WTC11 (cell line): ENCODE measurements around the gene GABBR2. TPM values are rescaled to one million over a fixed set of nuclear protein-coding genes. Genes with fewer than 3 reads are reported as not detected.

Experiments used
- ATAC-seq: fragments of 200-7000 bp; cut with Tn5 transposase; 2 replicates; pipeline ENCODE4 v1.10.0; 2021; ENCODE audit warnings: mild to moderate bottlenecking, moderate library complexity
- CTCF ChIA-PET: fragments of 300-600 bp; sonication (Branson Sonifier 250); formaldehyde crosslinking; loops from one replicate; lab custom pipeline; 2021; ENCODE audit warnings: antibody characterized with exemption; lab: Charles Lee
- POLR2A ChIA-PET: fragments of 350-600 bp; sonication (Branson Sonifier 250); formaldehyde crosslinking; loops from one replicate; lab custom pipeline; 2021; ENCODE audit warnings: antibody characterized with exemption; lab: Charles Lee
- DNase-seq: peaks from one replicate; pipeline ENCODE4 v3.0.0; 2021; ENCODE audit warnings: low spot score
- H3K27ac Mint-ChIP-seq: 2 replicates; pipeline ENCODE4 v1.8.0; 2021; ENCODE audit warnings: mixed read lengths
- H3K27me3 Mint-ChIP-seq: 2 replicates; pipeline ENCODE4 v1.8.0; 2021; ENCODE audit warnings: low read depth, mild to moderate bottlenecking, moderate library complexity, mixed read lengths
- H3K36me3 Mint-ChIP-seq: 2 replicates; pipeline ENCODE4 v1.8.0; 2021; ENCODE audit warnings: mixed read lengths
- H3K4me1 Mint-ChIP-seq: 2 replicates; pipeline ENCODE4 v1.8.0; 2022; ENCODE audit warnings: mixed read lengths
- H3K4me3 Mint-ChIP-seq: 2 replicates; pipeline ENCODE4 v1.8.0; 2021; ENCODE audit warnings: mild to moderate bottlenecking, moderate library complexity, mixed read lengths
- H3K9me3 Mint-ChIP-seq: 2 replicates; pipeline ENCODE4 v1.8.0; 2021; ENCODE audit warnings: mixed read lengths
- CREB1 ChIP-seq: sonication (generic); formaldehyde crosslinking; IDR thresholded peaks from 2 replicates; pipeline ENCODE4 v1.8.0; 2023; ENCODE audit warnings: mild to moderate bottlenecking, missing genetic modification reagents
- ERG ChIP-seq: fragments of 250-450 bp; sonication (Bioruptor Pico); IDR thresholded peaks from 2 replicates; pipeline ENCODE4 v1.8.0; 2021; ENCODE audit warnings: mild to moderate bottlenecking
- ETV6 ChIP-seq: sonication (generic); formaldehyde crosslinking; IDR thresholded peaks from 2 replicates; pipeline ENCODE4 v1.8.1; 2022; ENCODE audit warnings: mild to moderate bottlenecking, missing genetic modification reagents
- FOXJ3 ChIP-seq: sonication (generic); formaldehyde crosslinking; IDR thresholded peaks from 2 replicates; pipeline ENCODE4 v1.9.0; 2021; ENCODE audit warnings: missing genetic modification reagents, mild to moderate bottlenecking, borderline replicate concordance
- GRHL2 ChIP-seq: fragments of 250-450 bp; sonication (Bioruptor Pico); IDR thresholded peaks from 2 replicates; pipeline ENCODE4 v1.8.0; 2022; ENCODE audit warnings: mild to moderate bottlenecking, moderate library complexity; ENCODE audit not compliant: insufficient replicate concordance, severe bottlenecking
- JUN ChIP-seq: sonication (generic); formaldehyde crosslinking; IDR thresholded peaks from 2 replicates; pipeline ENCODE4 v1.8.0; 2023; ENCODE audit warnings: mild to moderate bottlenecking, missing genetic modification reagents
- PREB ChIP-seq: sonication (generic); formaldehyde crosslinking; IDR thresholded peaks from 2 replicates; pipeline ENCODE4 v1.8.1; 2022; ENCODE audit warnings: mild to moderate bottlenecking, missing genetic modification reagents, moderate library complexity, borderline replicate concordance
- RELA ChIP-seq: sonication (generic); formaldehyde crosslinking; IDR thresholded peaks from 2 replicates; pipeline ENCODE4 v1.8.1; 2022; ENCODE audit warnings: missing genetic modification reagents, mild to moderate bottlenecking, borderline replicate concordance
- SMAD3 ChIP-seq: sonication (generic); formaldehyde crosslinking; IDR thresholded peaks from 2 replicates; pipeline ENCODE4 v1.8.0; 2022; ENCODE audit warnings: missing genetic modification reagents, mild to moderate bottlenecking, borderline replicate concordance
- SMAD4 ChIP-seq: sonication (generic); formaldehyde crosslinking; IDR thresholded peaks from 2 replicates; pipeline ENCODE4 v1.8.0; 2022; ENCODE audit warnings: mild to moderate bottlenecking, missing genetic modification reagents
- SOX15 ChIP-seq: fragments of 250-450 bp; sonication (Bioruptor Pico); IDR thresholded peaks from 2 replicates; pipeline ENCODE4 v1.9.0; 2021; ENCODE audit warnings: mild to moderate bottlenecking
- TCF7 ChIP-seq: sonication (generic); formaldehyde crosslinking; IDR thresholded peaks from 2 replicates; pipeline ENCODE4 v1.8.0; 2022; ENCODE audit warnings: mild to moderate bottlenecking, low read depth, missing genetic modification reagents, moderate library complexity
- USF2 ChIP-seq: sonication (generic); formaldehyde crosslinking; IDR thresholded peaks from 2 replicates; pipeline ENCODE4 v1.8.1; 2023; ENCODE audit warnings: mild to moderate bottlenecking, missing genetic modification reagents, moderate library complexity
- ZBTB43 ChIP-seq: sonication (generic); formaldehyde crosslinking; IDR thresholded peaks from 2 replicates; pipeline ENCODE4 v1.8.1; 2023; ENCODE audit warnings: mild to moderate bottlenecking, missing genetic modification reagents
- ZNF219 ChIP-seq: sonication (generic); formaldehyde crosslinking; IDR thresholded peaks from 2 replicates; pipeline ENCODE4 v1.8.0; 2023; ENCODE audit warnings: missing genetic modification reagents, mild to moderate bottlenecking, borderline replicate concordance
- ZNF263 ChIP-seq: sonication (generic); formaldehyde crosslinking; IDR thresholded peaks from 2 replicates; pipeline ENCODE4 v1.8.1; 2022; ENCODE audit warnings: low read depth, mild to moderate bottlenecking, moderate library complexity, missing genetic modification reagents
- ZNF416 ChIP-seq: fragments of 250-450 bp; sonication (Bioruptor Pico); IDR thresholded peaks from 2 replicates; pipeline ENCODE4 v1.9.0; 2021; ENCODE audit warnings: mild to moderate bottlenecking, inconsistent platforms
- ZNF423 ChIP-seq: fragments of 250-450 bp; sonication (Bioruptor Pico); IDR thresholded peaks from 2 replicates; pipeline ENCODE4 v2.1.2; 2022; ENCODE audit warnings: mild to moderate bottlenecking, moderate library complexity
- ZNF425 ChIP-seq: fragments of 250-450 bp; sonication (Bioruptor Pico); conservative IDR thresholded peaks from 2 replicates; pipeline ENCODE4 v1.9.0; 2021; ENCODE audit warnings: mild to moderate bottlenecking
- ZNF512 ChIP-seq: sonication (generic); formaldehyde crosslinking; IDR thresholded peaks from 2 replicates; pipeline ENCODE4 v1.8.1; 2022; ENCODE audit warnings: missing genetic modification reagents, borderline replicate concordance
- ZNF532 ChIP-seq: fragments of 250-450 bp; sonication (Bioruptor Pico); IDR thresholded peaks from 2 replicates; pipeline ENCODE4 v1.9.0; 2021; ENCODE audit warnings: mild to moderate bottlenecking, borderline replicate concordance
- ZSCAN18 ChIP-seq: fragments of 250-450 bp; sonication (Bioruptor Pico); IDR thresholded peaks from 2 replicates; pipeline ENCODE4 v2.1.2; 2022; ENCODE audit warnings: mild to moderate bottlenecking, moderate library complexity
- total RNA-seq: library from RNA; stranded (reverse); gene quantifications from 3 replicates; pipeline ENCODE4 v1.2.3, GENCODE V29; 2021

The GABBR2 gene
- total RNA-seq, 1 experiment from 2014 or later, result 0.92 TPM

GRCh38 chr9:98564714-98565113 lies 144.0 kb downstream of the GABBR2 start (continued):
- no peak for TF ChIP-seq ZNF425
- no peak for TF ChIP-seq ZNF263 (CRISPR knock-in tag)
- TF ChIP-seq ZNF219 (CRISPR knock-in tag), result no peak
- no peak for TF ChIP-seq FOXJ3 (CRISPR knock-in tag)
- TF ChIP-seq JUN, result no peak
- TF ChIP-seq RELA, result no peak
- no peak for TF ChIP-seq ZBTB43 (CRISPR knock-in tag)

GRCh38 chr9:98563988-98564387 lies 144.7 kb downstream of the GABBR2 start:
- no peak for ATAC-seq
- Mint-ChIP-seq H3K9me3 (no peaks in the 10 kb centered on the region), H3K27me3 (no peaks in the 10 kb centered on the region), H3K4me3 (no peak overlapping the region), H3K27ac (no peak overlapping the region), H3K4me1 (no peaks in the 10 kb centered on the region), H3K36me3 (no peaks in the 10 kb centered on the region)
- CTCF ChIA-PET, result interaction anchor here (1.4 kb wide), 1 partner anchor 27 kb away, joined by 3 read pairs; no protein-coding TSS in a partner anchor
- POLR2A ChIA-PET, result no interaction called here
- DNase-seq, result no peak
- TF ChIP-seq SMAD4 (CRISPR knock-in tag) (no peak), ZNF416 (CRISPR knock-in tag) (no peak), ZNF423 (CRISPR knock-in tag) (no peak), ZSCAN18 (CRISPR knock-in tag) (no peak), GRHL2 (CRISPR knock-in tag) (no peak), SMAD3 (CRISPR knock-in tag) (no peak), ZNF532 (CRISPR knock-in tag) (no peak), TCF7 (CRISPR knock-in tag) (no peak), PREB (CRISPR knock-in tag) (no peak), ETV6 (CRISPR knock-in tag) (no peak), ZNF512 (CRISPR knock-in tag) (no peak), ERG (CRISPR knock-in tag) (no peak), JUN (no peak), SOX15 (no peak), ZNF219 (CRISPR knock-in tag) (no peak), CREB1 (CRISPR knock-in tag) (no peak), USF2 (CRISPR knock-in tag) (no peak)
